ENCODE data around the gene GDF15.

Gene GDF15

GRCh38 chr19:18418029-18418482, 32.1 kb downstream of the GDF15 start:
- TF ChIP-seq CTCF (IDR thresholded peaks at IDR 0.05; ENCODE audit: insufficient read depth, missing control alignments), result no peak
- FAIRE-seq, result no peak
- DNase-seq (ENCODE audit: insufficient read length, low spot score), result no peak

GRCh38 chr19:18418483-18419194, 32.7 kb downstream of the GDF15 start:
- no peak for FAIRE-seq
- no peak for TF ChIP-seq CTCF (IDR thresholded peaks at IDR 0.05; ENCODE audit: insufficient read depth, missing control alignments)
- no peak for DNase-seq (ENCODE audit: insufficient read length, low spot score)

- peak; percentile 6 for TF ChIP-seq CTCF (IDR thresholded peaks at IDR 0.05; ENCODE audit: insufficient read depth, missing control alignments)
- FAIRE-seq, result no peak
- peak; percentile 80 for DNase-seq (ENCODE audit: insufficient read length, low spot score)
Observed at GRCh38 chr19:18419195-18419698, 33.3 kb downstream of the GDF15 start, which contains the start of gene SSBP4. Gene SSBP4, plus strand, starts transcription at chr19:18419398. Its CDS starts 251 bp downstream, at chr19:18419649.

- no peak for FAIRE-seq
- DNase-seq (ENCODE audit: insufficient read length, low spot score), result peak; percentile 53
- TF ChIP-seq CTCF (IDR thresholded peaks at IDR 0.05; ENCODE audit: insufficient read depth, missing control alignments), result no peak
Observed at GRCh38 chr19:18419699-18420460, 33.9 kb downstream of the GDF15 start.

- FAIRE-seq (no peak), DNase-seq (ENCODE audit: insufficient read length, low spot score) (no peak)
- no peak for TF ChIP-seq CTCF (IDR thresholded peaks at IDR 0.05; ENCODE audit: insufficient read depth, missing control alignments)
Observed at GRCh38 chr19:18420930-18421329, 35.0 kb downstream of the GDF15 start.

GRCh38 chr19:18421371-18421959, 35.5 kb downstream of the GDF15 start:
- FAIRE-seq (no peak), DNase-seq (ENCODE audit: insufficient read length, low spot score) (no peak)
- TF ChIP-seq CTCF (IDR thresholded peaks at IDR 0.05; ENCODE audit: insufficient read depth, missing control alignments), result no peak
